Measurements from ENCODE around the gene MFAP4.
A peak's percentile ranks its signal among the peaks of the same experiment; 100 is the strongest.

GRCh38 chr17:19382531-19383444, 4.2 kb downstream of the MFAP4 start:
- no peak; the same call in none of the 2 replicates for TF ChIP-seq POLR2AphosphoS5 (IDR thresholded peaks at IDR 0.05; ENCODE audit: borderline replicate concordance, low read depth, low read length)
- TF ChIP-seq EZH2 (IDR thresholded peaks at IDR 0.05): no peak
- peak; percentile 8 for TF ChIP-seq FOXP2 (optimal IDR thresholded peaks at IDR 0.05; ENCODE audit: control extremely low read depth, extremely low read length, insufficient read depth)
